GM12892 (cell line): ENCODE data around the gene LIPA.

Experiments used
- POLR2A ChIP-seq: IDR thresholded peaks from 2 replicates; pipeline ENCODE4 v1.6.1; 2011; ENCODE audit warnings: low read depth, low read length, control low read depth
- POLR2AphosphoS5 ChIP-seq: IDR thresholded peaks from 2 replicates; pipeline ENCODE4 v1.6.1; 2011; ENCODE audit warnings: low read depth, low read length, control low read depth

- TF ChIP-seq POLR2A (no peak), POLR2AphosphoS5 (no peak)
Measured at GRCh38 chr10:89228962-89229361, 22.6 kb downstream of the LIPA start.
